ENCODE measurements around the gene PATJ. TPM values are rescaled to one million over a fixed set of nuclear protein-coding genes. Genes with fewer than 3 reads are reported as not detected.

PATJ gene
- total RNA-seq, 1 experiment from 2014 or later: 48.8 TPM

GRCh38 chr1:62176597-62177312, 434.5 kb downstream of the PATJ start:
- no peak overlapping the region for H3K27ac ChIP-seq (ENCODE audit: low read depth, low read length)
- POLR2A ChIA-PET: no interaction called here
- H3K79me2 ChIP-seq (ENCODE audit: insufficient read depth, low read length): no peaks in the 10 kb centered on the region
- CTCF ChIA-PET: interaction anchor here (0.8 to 2.8 kb wide), 6 partner anchors 8 to 570 kb away, joined by 3 to 84 read pairs (median 8); no protein-coding TSS in a partner anchor
- H3K36me3 ChIP-seq (ENCODE audit: control insufficient read depth in 1 of 2, insufficient read depth in 2 of 2, low read length in 2 of 2): no peaks in the 10 kb centered on the region
- no TSS peak for BruUV-seq (replicated peaks)
- no peak overlapping the region for H3K9ac ChIP-seq (ENCODE audit: low read length)
- no peak overlapping the region for H2AFZ ChIP-seq (ENCODE audit: low read depth, low read length, poor library complexity, severe bottlenecking)
- no peaks in the 10 kb centered on the region for H3K9me3 ChIP-seq (ENCODE audit: control insufficient read depth in 1 of 2, insufficient read depth in 1 of 2, low read depth in 1 of 2, low read length in 2 of 2)
- TF ChIP-seq SRF (IDR thresholded peaks at IDR 0.05; ENCODE audit: low read depth) (no peak), ELF1 (IDR thresholded peaks at IDR 0.05; ENCODE audit: borderline replicate concordance, low read depth) (no peak), SIN3A (IDR thresholded peaks at IDR 0.05; ENCODE audit: low read depth) (no peak), ZBTB33 (IDR thresholded peaks at IDR 0.05; ENCODE audit: extremely low read depth, insufficient replicate concordance, low read length) (no peak), REST (IDR thresholded peaks at IDR 0.05; ENCODE audit: low read depth) (no peak), RAD21 (IDR thresholded peaks at IDR 0.05; ENCODE audit: low read depth) (no peak), EGR1 (IDR thresholded peaks at IDR 0.05; ENCODE audit: low read depth) (no peak), YY1 (IDR thresholded peaks at IDR 0.05; ENCODE audit: extremely low read depth, insufficient replicate concordance, low read depth, low read length) (no peak), CTCF (IDR thresholded peaks at IDR 0.05 in 2 of 3, conservative IDR thresholded peaks at IDR 0.05 in 1 of 3; ENCODE audit: borderline replicate concordance in 1 of 3, insufficient read depth in 1 of 3, low read depth in 2 of 3, low read length in 2 of 3) (no peak), EZH2phosphoT487 (IDR thresholded peaks at IDR 0.05; ENCODE audit: borderline replicate concordance) (no peak), ZNF274 (IDR thresholded peaks at IDR 0.05; ENCODE audit: low read depth, low read length) (no peak), JUND (IDR thresholded peaks at IDR 0.05) (no peak), POLR2AphosphoS5 (IDR thresholded peaks at IDR 0.05; ENCODE audit: low read depth, low read length) (no peak), MAX (IDR thresholded peaks at IDR 0.05) (no peak), ATF3 (IDR thresholded peaks at IDR 0.05) (no peak), FOSL1 (IDR thresholded peaks at IDR 0.05; ENCODE audit: low read depth) (no peak), TCF7L2 (IDR thresholded peaks at IDR 0.05; ENCODE audit: borderline replicate concordance, extremely low read depth, insufficient read depth, insufficient read length) (no peak), ZFX (IDR thresholded peaks at IDR 0.05) (no peak), EZH2 (IDR thresholded peaks at IDR 0.05) (no peak), POLR2A (IDR thresholded peaks at IDR 0.05; ENCODE audit: borderline replicate concordance, extremely low read depth, insufficient read depth, insufficient read length) (no peak)
- no peaks in the 10 kb centered on the region for H3K9me2 ChIP-seq (ENCODE audit: insufficient read depth)
- ATAC-seq: no peak
- RAD21 ChIA-PET (ENCODE audit: low non-redundant PET in 1 of 2, low total read pairs in 2 of 2, uncharacterized antibody in 2 of 2, unreplicated experiment in 2 of 2): interaction anchor here in 1 of 2 experiments (1.2 to 1.5 kb wide), 2 partner anchors 226 to 230 kb away, joined by 3 to 5 read pairs; no protein-coding TSS in a partner anchor
- no peak overlapping the region for H3K4me2 ChIP-seq (ENCODE audit: low read length)
- DNase-seq (ENCODE audit: low read depth, low spot score): no peak
- no peaks in the 10 kb centered on the region for H4K20me1 ChIP-seq (ENCODE audit: insufficient read depth)
- no peaks in the 10 kb centered on the region for H3K4me1 ChIP-seq (ENCODE audit: control insufficient read depth in 1 of 2, insufficient read depth in 2 of 2, low read length in 2 of 2)
- H3K4me3 ChIP-seq (replicated peaks in 1 of 2; ENCODE audit: low read depth in 1 of 2, low read length in 2 of 2): no peak overlapping the region
- no peaks in the 10 kb centered on the region for H3K27me3 ChIP-seq (ENCODE audit: insufficient read depth, low read length)
- intact Hi-C loops (cut with micrococcal nuclease): no loop called here
